Measurements from ENCODE around the gene CTNNA2.

CTNNA2 gene

GRCh38 chr2:80651435-80651834 lies 1138.6 kb downstream of the CTNNA2 start:
- TF ChIP-seq SIN3A (IDR thresholded peaks at IDR 0.05; ENCODE audit: borderline replicate concordance, insufficient read depth, low read length) (no peak), FOXP2 (optimal IDR thresholded peaks at IDR 0.05; ENCODE audit: borderline replicate concordance, extremely low read depth, extremely low read length, insufficient read depth) (no peak), REST (IDR thresholded peaks at IDR 0.05; ENCODE audit: insufficient read depth in 1 of 2, low read depth in 2 of 2, low read length in 2 of 2) (no peak)

GRCh38 chr2:80655265-80655664 lies 1142.4 kb downstream of the CTNNA2 start:
- TF ChIP-seq POLR2AphosphoS5 (IDR thresholded peaks at IDR 0.05; ENCODE audit: low read depth, low read length) (no peak), FOXP2 (optimal IDR thresholded peaks at IDR 0.05; ENCODE audit: borderline replicate concordance, extremely low read depth, extremely low read length, insufficient read depth) (no peak), REST (IDR thresholded peaks at IDR 0.05; ENCODE audit: insufficient read depth in 1 of 2, low read depth in 2 of 2, low read length in 2 of 2) (no peak), TAF1 (IDR thresholded peaks at IDR 0.05; ENCODE audit: borderline replicate concordance, insufficient read depth, low read length) (no peak), SIN3A (IDR thresholded peaks at IDR 0.05; ENCODE audit: borderline replicate concordance, insufficient read depth, low read length) (no peak)

GRCh38 chr2:80670763-80671162 lies 1157.9 kb downstream of the CTNNA2 start:
- TF ChIP-seq TAF1 (IDR thresholded peaks at IDR 0.05; ENCODE audit: borderline replicate concordance, insufficient read depth, low read length) (no peak), FOXP2 (optimal IDR thresholded peaks at IDR 0.05; ENCODE audit: borderline replicate concordance, extremely low read depth, extremely low read length, insufficient read depth) (no peak), REST (IDR thresholded peaks at IDR 0.05; ENCODE audit: insufficient read depth in 1 of 2, low read depth in 2 of 2, low read length in 2 of 2) (no peak), POLR2AphosphoS5 (IDR thresholded peaks at IDR 0.05; ENCODE audit: low read depth, low read length) (no peak), SIN3A (IDR thresholded peaks at IDR 0.05; ENCODE audit: borderline replicate concordance, insufficient read depth, low read length) (no peak)

GRCh38 chr2:80687524-80687923 lies 1174.7 kb downstream of the CTNNA2 start:
- TF ChIP-seq REST (IDR thresholded peaks at IDR 0.05; ENCODE audit: insufficient read depth in 1 of 2, low read depth in 2 of 2, low read length in 2 of 2) (no peak), FOXP2 (optimal IDR thresholded peaks at IDR 0.05; ENCODE audit: borderline replicate concordance, extremely low read depth, extremely low read length, insufficient read depth) (no peak), TAF1 (IDR thresholded peaks at IDR 0.05; ENCODE audit: borderline replicate concordance, insufficient read depth, low read length) (no peak), SIN3A (IDR thresholded peaks at IDR 0.05; ENCODE audit: borderline replicate concordance, insufficient read depth, low read length) (no peak), POLR2AphosphoS5 (IDR thresholded peaks at IDR 0.05; ENCODE audit: low read depth, low read length) (no peak)

- TF ChIP-seq TAF1 (IDR thresholded peaks at IDR 0.05; ENCODE audit: borderline replicate concordance, insufficient read depth, low read length) (no peak), SIN3A (IDR thresholded peaks at IDR 0.05; ENCODE audit: borderline replicate concordance, insufficient read depth, low read length) (no peak), REST (IDR thresholded peaks at IDR 0.05; ENCODE audit: insufficient read depth in 1 of 2, low read depth in 2 of 2, low read length in 2 of 2) (no peak), POLR2AphosphoS5 (IDR thresholded peaks at IDR 0.05; ENCODE audit: low read depth, low read length) (no peak), FOXP2 (optimal IDR thresholded peaks at IDR 0.05; ENCODE audit: borderline replicate concordance, extremely low read depth, extremely low read length, insufficient read depth) (no peak)
These were observed 1176.3 kb downstream of the CTNNA2 start for GRCh38 chr2:80689106-80689505.
